ENCODE results near the gene MRTFB.
A peak's percentile ranks its signal among the peaks of the same experiment; 100 is the strongest.

Gene MRTFB

GRCh38 chr16:14308368-14308723 lies 237.2 kb downstream of the MRTFB start:
- ATAC-seq (no peak), DNase-seq (no peak)

GRCh38 chr16:14309001-14309886 lies 238.1 kb downstream of the MRTFB start:
- ATAC-seq (peak; percentile 44), DNase-seq (peak; percentile 38)

GRCh38 chr16:14309906-14310305 lies 238.8 kb downstream of the MRTFB start:
- DNase-seq (peak; percentile 42), ATAC-seq (peak; percentile 66)

GRCh38 chr16:14310519-14310991 lies 239.4 kb downstream of the MRTFB start:
- ATAC-seq, result no peak
- peak; percentile 10 for DNase-seq

GRCh38 chr16:14314116-14314515 lies 243.0 kb downstream of the MRTFB start:
- no peak for DNase-seq
- ATAC-seq, result no peak

GRCh38 chr16:14315683-14316320 lies 244.7 kb downstream of the MRTFB start:
- no peak for ATAC-seq
- DNase-seq, result no peak

Measured in stimulated activated naive CD8-positive, alpha-beta T cell treated with anti-CD3 and anti-CD28 coated beads, Interleukin-15, Interleukin-2, amounts not matched to agents 100 U/mL and 50 U/mL, for 24 hours (primary cell).